Measurements from ENCODE around the gene CHN1.

CHN1 gene

GRCh38 chr2:174952607-174953006, 52.6 kb downstream of the CHN1 start:
- no peak for FAIRE-seq
- DNase-seq (ENCODE audit: insufficient read length, low spot score) = no peak
- no peak for TF ChIP-seq PAX5 (IDR thresholded peaks at IDR 0.05; ENCODE audit: insufficient read depth, low read length, severe bottlenecking)
- TF ChIP-seq TAF1 (IDR thresholded peaks at IDR 0.05; ENCODE audit: low read depth, low read length) = no peak
- TF ChIP-seq SPI1 (IDR thresholded peaks at IDR 0.05; ENCODE audit: low read depth, low read length) = no peak
- no peak for TF ChIP-seq POLR2AphosphoS5 (IDR thresholded peaks at IDR 0.05; ENCODE audit: low read depth, low read length)
- TF ChIP-seq POU2F2 (IDR thresholded peaks at IDR 0.05; ENCODE audit: low read depth, low read length) = no peak
- TF ChIP-seq POLR2A (IDR thresholded peaks at IDR 0.05; ENCODE audit: low read depth, low read length) = no peak

- FAIRE-seq (no peak), DNase-seq (ENCODE audit: insufficient read length, low spot score) (no peak)
- TF ChIP-seq POLR2AphosphoS5 (IDR thresholded peaks at IDR 0.05; ENCODE audit: low read depth, low read length) (no peak), SPI1 (IDR thresholded peaks at IDR 0.05; ENCODE audit: low read depth, low read length) (no peak), POU2F2 (IDR thresholded peaks at IDR 0.05; ENCODE audit: low read depth, low read length) (no peak), TAF1 (IDR thresholded peaks at IDR 0.05; ENCODE audit: low read depth, low read length) (no peak), POLR2A (IDR thresholded peaks at IDR 0.05; ENCODE audit: low read depth, low read length) (no peak), PAX5 (IDR thresholded peaks at IDR 0.05; ENCODE audit: insufficient read depth, low read length, severe bottlenecking) (no peak)
Measured at GRCh38 chr2:174951745-174952144, 53.4 kb downstream of the CHN1 start.

DNA sequence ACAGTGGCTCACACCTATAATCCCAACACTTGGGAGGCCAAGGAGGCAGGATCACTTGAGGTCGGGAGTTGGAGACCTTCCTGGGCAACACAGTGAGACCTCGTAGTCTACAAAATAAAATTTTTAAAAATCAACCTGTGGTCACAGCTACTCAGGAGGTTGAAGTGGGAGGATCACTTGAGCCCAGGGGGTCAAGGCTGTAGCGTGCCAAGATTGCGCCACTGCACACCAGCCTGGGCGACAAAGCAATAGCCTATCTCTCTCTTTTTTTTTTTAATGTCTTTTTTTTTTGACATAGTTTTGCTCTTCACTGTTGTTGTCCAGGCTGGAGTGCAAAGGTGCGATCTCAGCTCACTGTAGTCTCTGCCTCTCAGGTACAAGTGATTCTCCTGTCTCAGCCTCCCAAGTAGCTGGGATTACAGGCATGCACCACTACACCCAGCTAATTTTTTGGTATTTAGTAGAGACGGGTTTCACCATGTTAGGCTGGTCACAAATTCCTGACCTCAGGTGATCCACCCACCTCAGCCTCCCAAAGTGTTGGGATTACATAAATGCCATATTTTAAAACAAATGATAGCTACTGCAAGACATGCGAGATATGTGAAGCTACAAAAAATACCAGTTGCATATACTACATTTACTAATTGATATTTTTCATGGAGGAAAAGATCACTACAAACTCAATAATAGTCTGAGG, 55.0 kb downstream of the CHN1 start:
- TF ChIP-seq POU2F2 (IDR thresholded peaks at IDR 0.05; ENCODE audit: low read depth, low read length) (no peak), POLR2A (IDR thresholded peaks at IDR 0.05; ENCODE audit: low read depth, low read length) (no peak), SPI1 (IDR thresholded peaks at IDR 0.05; ENCODE audit: low read depth, low read length) (no peak), POLR2AphosphoS5 (IDR thresholded peaks at IDR 0.05; ENCODE audit: low read depth, low read length) (no peak), TAF1 (IDR thresholded peaks at IDR 0.05; ENCODE audit: low read depth, low read length) (no peak), PAX5 (IDR thresholded peaks at IDR 0.05; ENCODE audit: insufficient read depth, low read length, severe bottlenecking) (no peak)
- DNase-seq (ENCODE audit: insufficient read length, low spot score) = no peak
- FAIRE-seq = no peak

DNA sequence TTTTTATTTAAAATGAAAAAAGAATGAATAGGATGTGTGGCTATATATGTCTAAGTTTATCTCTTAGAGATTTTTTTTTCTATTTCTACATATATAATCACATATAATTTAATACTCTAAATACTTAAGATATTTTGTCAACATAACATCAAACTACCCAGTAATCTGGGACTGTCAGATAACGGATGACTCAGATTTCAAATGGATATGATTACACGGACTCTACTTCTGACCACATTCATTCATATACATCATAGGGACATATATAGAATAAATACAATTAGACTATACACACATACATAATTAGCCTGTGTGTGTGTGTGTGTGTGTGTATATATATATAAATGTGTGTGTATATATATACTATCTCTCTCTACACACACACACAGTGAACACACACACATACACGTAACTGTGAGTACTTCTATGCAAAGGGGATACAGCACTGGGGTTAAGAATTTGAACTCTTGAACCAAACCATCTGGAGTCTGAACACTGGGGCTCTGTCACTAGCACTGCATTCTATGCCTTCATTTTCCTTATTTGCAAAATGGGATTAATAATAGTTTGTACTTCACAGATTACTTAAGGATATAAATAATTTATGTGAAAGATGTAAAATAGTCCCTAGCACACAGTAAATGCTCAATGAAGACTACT, 59.5 kb downstream of the CHN1 start:
- no peak for DNase-seq (ENCODE audit: insufficient read length, low spot score)
- TF ChIP-seq SPI1 (IDR thresholded peaks at IDR 0.05; ENCODE audit: low read depth, low read length) (no peak), PAX5 (IDR thresholded peaks at IDR 0.05; ENCODE audit: insufficient read depth, low read length, severe bottlenecking) (no peak), TAF1 (IDR thresholded peaks at IDR 0.05; ENCODE audit: low read depth, low read length) (no peak), POU2F2 (IDR thresholded peaks at IDR 0.05; ENCODE audit: low read depth, low read length) (no peak), POLR2A (IDR thresholded peaks at IDR 0.05; ENCODE audit: low read depth, low read length) (no peak), POLR2AphosphoS5 (IDR thresholded peaks at IDR 0.05; ENCODE audit: low read depth, low read length) (no peak)
- FAIRE-seq = no peak

- TF ChIP-seq TAF1 (IDR thresholded peaks at IDR 0.05; ENCODE audit: low read depth, low read length) (no peak), POU2F2 (IDR thresholded peaks at IDR 0.05; ENCODE audit: low read depth, low read length) (no peak), POLR2AphosphoS5 (IDR thresholded peaks at IDR 0.05; ENCODE audit: low read depth, low read length) (no peak), SPI1 (IDR thresholded peaks at IDR 0.05; ENCODE audit: low read depth, low read length) (no peak), PAX5 (IDR thresholded peaks at IDR 0.05; ENCODE audit: insufficient read depth, low read length, severe bottlenecking) (no peak), POLR2A (IDR thresholded peaks at IDR 0.05; ENCODE audit: low read depth, low read length) (no peak)
- FAIRE-seq = no peak
- no peak for DNase-seq (ENCODE audit: insufficient read length, low spot score)
Measured at GRCh38 chr2:174939046-174939445, 66.1 kb downstream of the CHN1 start.

DNA sequence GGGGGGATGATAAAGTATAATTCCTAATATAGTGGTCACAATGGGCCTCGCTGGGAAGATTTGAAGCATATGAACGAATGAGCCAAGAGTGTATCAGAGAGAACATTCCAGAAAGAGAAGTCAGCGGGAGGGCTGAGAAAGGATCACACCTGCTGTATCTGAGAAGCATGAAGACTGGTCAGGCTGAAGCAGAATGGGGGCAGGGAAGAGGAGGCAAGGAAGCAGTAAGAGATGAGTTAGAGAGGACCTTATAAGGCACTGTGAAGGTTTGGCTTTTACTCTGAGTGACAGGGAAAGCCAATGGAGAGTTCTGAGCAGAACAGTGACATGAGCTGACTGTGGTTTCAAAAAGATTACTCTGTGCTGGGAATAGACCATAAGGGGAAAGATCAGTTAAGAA, 73.5 kb downstream of the CHN1 start:
- DNase-seq (ENCODE audit: insufficient read length, low spot score) (no peak), FAIRE-seq (no peak)
- TF ChIP-seq TAF1 (IDR thresholded peaks at IDR 0.05; ENCODE audit: low read depth, low read length) (no peak), POU2F2 (IDR thresholded peaks at IDR 0.05; ENCODE audit: low read depth, low read length) (no peak), POLR2A (IDR thresholded peaks at IDR 0.05; ENCODE audit: low read depth, low read length) (no peak), SPI1 (IDR thresholded peaks at IDR 0.05; ENCODE audit: low read depth, low read length) (no peak), PAX5 (IDR thresholded peaks at IDR 0.05; ENCODE audit: insufficient read depth, low read length, severe bottlenecking) (no peak), POLR2AphosphoS5 (IDR thresholded peaks at IDR 0.05; ENCODE audit: low read depth, low read length) (no peak)

GRCh38 chr2:174929786-174930185, 75.4 kb downstream of the CHN1 start:
- DNase-seq (ENCODE audit: insufficient read length, low spot score) = no peak
- no peak for TF ChIP-seq POLR2AphosphoS5 (IDR thresholded peaks at IDR 0.05; ENCODE audit: low read depth, low read length)
- TF ChIP-seq SPI1 (IDR thresholded peaks at IDR 0.05; ENCODE audit: low read depth, low read length) = no peak
- no peak for TF ChIP-seq POLR2A (IDR thresholded peaks at IDR 0.05; ENCODE audit: low read depth, low read length)
- TF ChIP-seq TAF1 (IDR thresholded peaks at IDR 0.05; ENCODE audit: low read depth, low read length) = no peak
- TF ChIP-seq PAX5 (IDR thresholded peaks at IDR 0.05; ENCODE audit: insufficient read depth, low read length, severe bottlenecking) = no peak
- no peak for TF ChIP-seq POU2F2 (IDR thresholded peaks at IDR 0.05; ENCODE audit: low read depth, low read length)
- no peak for FAIRE-seq

GRCh38 chr2:174925046-174925784, 80.0 kb downstream of the CHN1 start:
- FAIRE-seq = no peak
- no peak for DNase-seq (ENCODE audit: insufficient read length, low spot score)
- no peak for TF ChIP-seq PAX5 (IDR thresholded peaks at IDR 0.05; ENCODE audit: insufficient read depth, low read length, severe bottlenecking)
- TF ChIP-seq POLR2A (IDR thresholded peaks at IDR 0.05; ENCODE audit: low read depth, low read length) = no peak
- TF ChIP-seq TAF1 (IDR thresholded peaks at IDR 0.05; ENCODE audit: low read depth, low read length) = no peak
- TF ChIP-seq POLR2AphosphoS5 (IDR thresholded peaks at IDR 0.05; ENCODE audit: low read depth, low read length) = no peak
- TF ChIP-seq POU2F2 (IDR thresholded peaks at IDR 0.05; ENCODE audit: low read depth, low read length) = no peak
- TF ChIP-seq SPI1 (IDR thresholded peaks at IDR 0.05; ENCODE audit: low read depth, low read length) = no peak

Measured in GM12891 (cell line).